ENCODE measurements around the gene CLDN14. TPM values are rescaled to one million over a fixed set of nuclear protein-coding genes. Genes with fewer than 3 reads are reported as not detected.

Gene CLDN14
- total RNA-seq, 1 donor from 2014 or later: not detected

DNA sequence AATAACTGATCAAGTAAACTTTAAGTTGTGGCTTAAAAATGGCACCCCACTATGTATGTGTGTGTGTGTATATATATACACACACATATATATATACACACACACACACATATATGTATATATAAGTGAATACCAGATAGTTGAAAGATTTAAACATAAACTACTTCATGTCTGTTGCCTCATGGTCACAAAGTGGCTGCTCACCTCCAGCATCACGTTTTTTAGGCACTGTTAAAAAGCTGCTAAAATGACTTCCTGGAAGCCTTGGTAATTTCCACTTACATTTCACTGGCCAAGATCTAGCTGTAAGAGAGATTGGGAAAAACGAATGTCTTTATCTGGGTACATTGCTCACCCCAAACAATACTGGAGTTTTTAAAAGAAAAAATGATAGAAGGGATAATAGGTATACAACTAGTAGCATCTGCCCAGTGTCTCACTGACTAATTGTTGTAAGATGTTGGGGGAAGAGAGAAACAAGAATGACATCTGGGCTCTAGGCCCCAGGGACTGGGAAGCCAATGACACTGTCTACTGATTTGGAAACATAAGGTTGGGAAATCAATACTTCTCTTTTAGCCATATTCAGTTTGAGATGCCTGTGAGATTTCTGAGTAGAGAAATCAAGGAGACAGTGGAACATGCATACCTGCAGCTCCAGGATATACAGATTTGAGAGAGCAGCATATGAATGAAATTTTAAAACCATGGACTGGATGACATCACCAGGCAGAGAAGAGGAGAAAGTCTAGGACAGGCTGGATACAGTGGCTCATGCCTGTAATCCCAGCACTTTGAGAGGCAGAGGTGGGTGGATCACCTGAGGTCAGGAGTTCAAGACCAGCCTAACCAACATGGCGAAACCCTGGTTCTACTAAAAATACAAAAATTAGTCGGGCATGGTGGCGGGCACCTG lies 42.8 kb downstream of the CLDN14 start:
- intact Hi-C loops (cut with micrococcal nuclease): no loop called here

DNA sequence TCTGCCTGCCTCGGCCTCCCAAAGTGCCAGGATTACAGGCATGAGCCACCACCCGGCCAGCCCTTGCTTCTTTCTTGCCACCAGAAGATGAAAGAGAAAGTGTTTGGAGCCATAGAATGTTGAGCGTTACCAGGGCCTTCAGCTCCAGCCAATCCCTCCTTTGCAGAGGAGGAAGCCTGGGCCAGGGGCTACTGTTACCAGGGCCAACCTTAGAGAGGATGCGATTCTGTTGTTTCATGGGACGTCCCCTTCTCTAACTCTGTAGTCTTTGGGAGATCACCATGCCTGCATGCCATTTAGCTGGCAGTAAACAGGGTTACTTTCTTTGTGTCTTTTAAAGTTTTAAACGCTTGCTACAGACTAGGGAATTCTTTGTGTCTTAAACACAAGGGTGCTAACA lies 45.8 kb downstream of the CLDN14 start:
- intact Hi-C loops (cut with micrococcal nuclease): no loop called here

GRCh38 chr21:36433059-36433709 lies 46.7 kb downstream of the CLDN14 start:
- intact Hi-C loops (cut with micrococcal nuclease): no loop called here

- intact Hi-C loops (cut with micrococcal nuclease): no loop called here
These were observed 48.7 kb downstream of the CLDN14 start for GRCh38 chr21:36431252-36431651.

DNA sequence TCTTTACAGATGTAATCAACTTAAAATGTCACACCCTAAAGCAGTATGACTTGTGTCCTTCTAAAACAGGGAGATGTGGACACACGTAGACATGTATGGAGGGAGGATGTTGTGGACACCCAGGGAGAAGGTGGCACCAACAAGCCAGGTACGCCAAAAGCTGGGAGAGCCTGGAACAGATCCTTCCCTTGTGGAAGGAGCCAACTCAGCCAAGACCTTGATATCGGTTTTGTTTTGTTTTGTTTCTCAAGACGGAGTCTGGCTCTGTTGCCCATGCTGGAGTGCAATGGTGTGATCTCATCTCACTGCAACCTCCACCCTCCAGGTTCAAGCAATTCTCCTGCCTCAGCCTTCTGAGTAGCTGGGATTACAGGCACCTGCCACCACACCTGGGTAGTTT lies 49.1 kb downstream of the CLDN14 start:
- intact Hi-C loops (cut with micrococcal nuclease): no loop called here

- intact Hi-C loops (cut with micrococcal nuclease): no loop called here
These were observed 49.9 kb downstream of the CLDN14 start for GRCh38 chr21:36429947-36430546.

- intact Hi-C loops (cut with micrococcal nuclease): no loop called here
These were observed 51.0 kb downstream of the CLDN14 start for GRCh38 chr21:36428761-36429432.

GRCh38 chr21:36427502-36427901 lies 52.4 kb downstream of the CLDN14 start:
- intact Hi-C loops (cut with micrococcal nuclease): no loop called here

DNA sequence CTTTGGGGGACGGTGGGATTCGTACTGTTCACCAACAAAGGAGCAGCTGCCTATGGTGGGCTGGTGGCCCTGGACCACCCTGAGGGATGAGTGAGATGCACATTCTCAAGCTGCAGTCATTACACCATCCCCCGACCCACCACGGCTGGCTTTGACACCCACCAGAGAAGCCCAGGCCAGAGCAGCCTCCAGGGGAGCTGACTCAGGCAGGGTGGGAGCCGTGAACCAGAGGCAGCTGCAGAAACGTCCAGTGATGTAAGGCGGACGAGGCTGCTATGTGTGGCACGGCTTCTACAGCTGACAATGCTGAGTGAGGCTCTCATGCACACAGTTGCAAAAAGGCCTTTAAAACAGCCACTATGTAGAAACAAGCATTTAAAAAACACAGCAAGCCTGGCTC lies 54.6 kb downstream of the CLDN14 start:
- intact Hi-C loops (cut with micrococcal nuclease): no loop called here

DNA sequence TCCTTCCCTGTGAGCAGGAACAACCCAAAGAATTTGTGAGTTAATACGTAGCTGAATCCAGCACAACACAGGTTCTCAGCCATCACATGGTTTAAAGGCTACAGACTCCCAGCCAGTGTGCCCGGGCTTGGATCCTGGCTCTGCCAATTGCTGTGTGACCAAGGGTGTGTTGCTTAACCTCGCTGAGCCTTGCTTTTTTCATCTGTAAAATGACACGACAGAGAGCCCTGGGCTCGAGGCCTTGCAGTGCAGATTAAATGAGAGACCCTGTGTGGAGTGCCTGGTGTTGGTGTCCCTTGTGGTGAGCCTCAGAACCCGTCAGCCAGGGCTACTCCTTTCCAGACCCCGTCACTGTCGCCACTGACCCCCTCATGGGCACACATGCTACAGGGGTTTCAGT lies 55.3 kb downstream of the CLDN14 start:
- intact Hi-C loops (cut with micrococcal nuclease): loop anchor here (5.0 kb wide), 1 partner anchor 163 kb away; no protein-coding TSS in a partner anchor

- intact Hi-C loops (cut with micrococcal nuclease): loop anchor here (5.0 kb wide), 1 partner anchor 163 kb away; no protein-coding TSS in a partner anchor
These were observed 56.0 kb downstream of the CLDN14 start for GRCh38 chr21:36423771-36424433.

DNA sequence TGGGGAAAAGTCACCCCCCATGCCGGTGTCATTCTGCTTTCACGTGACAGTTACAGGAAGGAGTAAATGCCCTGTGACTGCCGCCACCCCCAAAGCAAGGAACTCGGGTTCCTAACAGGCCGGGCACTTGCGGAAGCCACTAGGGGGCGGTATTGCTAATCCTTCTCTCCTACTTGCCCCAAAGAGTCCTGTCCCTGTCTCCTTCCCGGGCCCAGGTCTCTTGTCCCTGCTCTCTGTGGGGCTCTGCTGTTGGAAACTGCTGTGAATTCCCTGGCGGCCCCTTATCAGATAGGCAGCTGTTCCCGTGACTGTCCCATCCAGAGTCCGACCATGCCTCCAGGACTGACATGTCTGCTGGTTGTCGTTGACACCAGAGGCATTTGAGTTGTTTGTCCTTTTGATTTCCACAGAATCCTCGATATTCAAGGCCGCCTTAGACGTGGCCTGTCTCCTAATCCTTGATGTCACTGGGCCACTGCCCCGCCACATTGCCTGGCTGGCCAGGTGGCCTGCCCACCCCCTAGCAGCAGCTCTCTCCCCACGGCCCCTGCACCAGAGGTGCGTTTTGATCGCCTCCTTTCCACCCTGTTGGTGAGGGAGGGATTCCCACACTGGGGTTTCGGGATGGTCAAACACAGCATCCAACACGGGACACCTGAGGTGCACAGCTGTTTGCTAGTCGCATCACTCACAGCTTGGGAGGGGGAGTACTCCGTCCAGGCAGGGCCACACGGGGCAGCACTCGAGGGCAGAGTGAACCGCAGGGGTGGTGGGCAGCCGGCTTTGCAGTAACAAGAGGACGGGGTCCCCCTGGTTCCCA lies 57.4 kb downstream of the CLDN14 start:
- intact Hi-C loops (cut with micrococcal nuclease): loop anchor here (5.0 kb wide), 1 partner anchor 165 kb away; no protein-coding TSS in a partner anchor

- intact Hi-C loops (cut with micrococcal nuclease): loop anchor here (5.0 kb wide), 1 partner anchor 167 kb away; no protein-coding TSS in a partner anchor
These were observed 59.2 kb downstream of the CLDN14 start for GRCh38 chr21:36420571-36421339.

DNA sequence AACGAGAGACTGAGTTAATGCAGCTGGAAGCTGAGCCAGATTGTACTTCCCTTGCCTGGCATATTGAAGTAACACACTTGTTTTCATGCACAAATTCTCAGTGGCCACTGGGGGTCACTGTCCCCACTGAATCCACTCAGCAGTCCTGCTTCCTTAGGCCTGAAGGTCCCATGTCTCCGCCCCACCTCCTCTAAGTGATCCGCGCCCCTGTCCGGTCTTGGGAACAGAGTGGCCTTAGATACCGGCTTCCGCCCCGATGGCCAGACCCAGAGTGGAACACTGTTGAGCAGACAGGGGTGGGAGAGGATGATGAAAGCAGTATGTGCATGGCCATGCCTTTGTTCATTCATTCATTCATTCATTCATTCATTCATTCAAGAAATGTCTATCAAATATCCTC lies 59.9 kb downstream of the CLDN14 start:
- intact Hi-C loops (cut with micrococcal nuclease): loop anchor here (5.0 kb wide), 1 partner anchor 167 kb away; no protein-coding TSS in a partner anchor

DNA sequence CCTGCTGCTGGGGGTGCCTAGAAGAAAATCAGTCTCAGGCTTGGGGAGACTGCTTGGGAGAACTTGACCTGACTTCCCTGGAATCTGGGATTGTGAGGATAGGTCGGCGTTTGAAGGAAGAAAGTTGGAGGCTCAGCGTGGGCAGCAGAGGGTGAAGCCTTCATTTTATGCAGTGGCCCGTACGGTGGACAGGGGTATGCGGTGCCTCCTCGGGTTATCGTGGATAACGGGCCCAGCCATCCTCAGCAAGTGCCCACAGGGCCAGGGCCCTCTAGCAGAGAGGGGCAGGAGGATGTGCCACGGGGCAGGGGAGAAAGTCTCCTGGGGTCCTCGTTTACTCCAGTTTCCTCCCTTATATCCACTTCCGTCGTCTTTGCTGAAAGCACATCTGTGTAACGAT lies 60.7 kb downstream of the CLDN14 start:
- intact Hi-C loops (cut with micrococcal nuclease): no loop called here

DNA sequence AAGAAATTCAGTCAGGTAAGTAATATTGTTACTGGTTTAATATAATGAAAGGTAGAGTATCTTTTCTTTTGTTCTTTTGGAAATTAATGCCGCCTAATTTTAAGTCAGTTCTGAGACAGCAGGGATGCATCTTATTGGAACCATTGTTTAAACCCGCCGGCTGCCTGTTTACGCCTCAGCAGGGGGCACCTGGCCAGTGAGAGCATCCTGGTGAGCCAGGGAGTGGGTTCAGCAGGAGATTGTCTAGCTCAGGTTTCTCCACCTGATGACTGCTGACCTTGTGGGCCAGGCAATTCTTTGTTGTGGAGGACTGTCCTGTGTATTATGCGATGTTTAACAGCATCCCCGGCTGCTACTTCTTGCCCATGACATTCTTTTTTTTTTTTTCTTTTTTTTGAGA lies 64.5 kb downstream of the CLDN14 start:
- intact Hi-C loops (cut with micrococcal nuclease): no loop called here

DNA sequence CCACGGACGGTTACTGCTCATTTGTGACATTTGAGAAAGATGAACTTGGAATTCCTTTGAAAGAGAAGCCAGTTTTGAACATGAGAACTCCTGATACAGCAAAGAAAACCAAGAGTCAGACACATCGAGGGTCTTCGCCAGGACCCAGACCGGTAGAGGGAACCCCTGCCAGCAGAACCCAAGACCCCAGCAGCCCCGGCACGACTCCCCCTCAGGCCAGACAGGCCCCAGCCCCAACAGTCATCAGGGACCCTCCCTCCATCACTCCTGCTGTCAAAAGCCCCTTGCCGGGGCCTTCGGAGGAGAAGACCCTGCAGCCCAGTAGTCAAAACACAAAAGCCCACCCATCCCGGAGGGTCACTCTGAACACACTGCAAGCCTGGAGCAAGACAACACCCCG lies 67.0 kb downstream of the CLDN14 start:
- intact Hi-C loops (cut with micrococcal nuclease): no loop called here

DNA sequence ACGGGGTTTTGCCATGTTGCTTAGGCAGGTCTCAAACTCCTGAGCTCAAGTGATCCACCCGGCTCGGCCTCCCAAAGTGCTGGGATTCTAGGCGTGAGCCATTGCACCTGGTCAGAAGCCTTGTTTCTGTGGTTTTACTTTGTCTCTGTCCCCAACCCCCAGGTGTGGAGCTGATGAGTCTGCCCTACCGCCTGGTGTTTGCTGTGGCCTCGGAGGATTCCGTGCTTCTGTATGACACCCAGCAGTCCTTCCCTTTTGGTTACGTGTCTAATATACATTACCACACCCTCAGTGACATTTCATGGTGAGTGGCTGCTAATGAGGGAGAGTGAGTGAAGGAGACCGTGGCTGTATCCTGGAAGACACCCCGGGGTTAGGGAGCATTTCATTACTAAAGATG lies 68.6 kb downstream of the CLDN14 start:
- intact Hi-C loops (cut with micrococcal nuclease): no loop called here
